ENCODE results near the gene ZNF280D. TPM values are rescaled to one million over a fixed set of nuclear protein-coding genes. Genes with fewer than 3 reads are reported as not detected.

ZNF280D gene
- total and polyA plus RNA-seq, 2 of the 8 experiments (the other 6 are each of a cell fraction or from before 2014, with no cell fraction given), result 7.4 to 27.5 TPM

DNA sequence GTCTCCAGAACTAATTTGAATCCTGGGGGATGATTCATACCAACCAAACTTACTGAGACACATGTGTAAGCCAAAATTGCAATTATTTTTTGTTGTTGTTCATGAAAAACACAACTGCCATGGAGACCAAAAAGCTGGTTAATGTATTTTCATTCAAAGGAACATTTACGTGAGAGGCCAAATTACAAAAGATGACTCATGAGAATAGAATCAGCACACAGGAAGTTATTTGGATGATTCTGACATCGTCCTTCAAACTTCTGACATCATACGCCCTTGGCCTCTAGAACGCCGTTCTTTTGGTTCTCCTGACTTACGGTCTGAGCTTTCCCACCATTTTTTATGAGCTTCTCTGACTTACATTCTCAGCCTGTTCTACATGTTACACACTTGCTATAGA is 3.0 kb upstream of the ZNF280D start:
- H3K4ac ChIP-seq (replicated peaks; ENCODE audit: insufficient read length, low read depth, low read length), result no peak overlapping the region
- no peak overlapping the region for H2AFZ ChIP-seq (ENCODE audit: low read length)
- H3K56ac ChIP-seq (replicated peaks; ENCODE audit: insufficient read length, low read depth, low read length), result no peak overlapping the region
- FAIRE-seq, result no peak
- H3K79me2 ChIP-seq (ENCODE audit: control insufficient read depth in 1 of 2, insufficient read depth in 2 of 2, low read length in 2 of 2), result peaks cover 0 to 9% of the 10 kb centered on the region in 2 experiments; a peak in 3 of 4 replicates
- H3K27ac ChIP-seq (ENCODE audit: low read depth, low read length), result no peak overlapping the region
- POLR2A ChIA-PET (ENCODE audit: partially characterized antibody), result no interaction called here
- no peak overlapping the region for H3K4me3 ChIP-seq (ENCODE audit: extremely low read depth in 1 of 4, insufficient read depth in 2 of 4, low read depth in 3 of 4, low read length in 4 of 4)
- no peak overlapping the region for H3K9ac ChIP-seq (replicated peaks in 1 of 4; ENCODE audit: extremely low read depth in 1 of 4, low read depth in 3 of 4, low read length in 3 of 4)
- H4K5ac ChIP-seq (ENCODE audit: insufficient read length, low read depth, low read length), result no peak overlapping the region
- H3K14ac ChIP-seq (ENCODE audit: insufficient read length), result no peak overlapping the region
- peaks cover 0 to 2% (median 0%) of the 10 kb centered on the region in 4 experiments; a peak in 1 of 8 replicates for H3K36me3 ChIP-seq (ENCODE audit: control insufficient read depth in 2 of 4, insufficient read depth in 4 of 4, low read length in 3 of 4)
- no peak overlapping the region for H2BK120ac ChIP-seq (replicated peaks; ENCODE audit: low read depth, low read length)
- no peak overlapping the region for H3K18ac ChIP-seq (ENCODE audit: extremely low read depth, low read length)
- H3K27me3 ChIP-seq (replicated peaks in 1 of 4; ENCODE audit: control insufficient read depth in 3 of 4, extremely low read depth in 1 of 4, insufficient read depth in 3 of 4, low read length in 3 of 4), result peaks cover 0 to 4% (median 4%) of the 10 kb centered on the region in 4 experiments; a peak in 3 of 7 replicates
- H3K4me1 ChIP-seq (replicated peaks in 1 of 4; ENCODE audit: control insufficient read depth in 3 of 4, insufficient read depth in 4 of 4, low read length in 3 of 4), result peaks cover 3 to 13% (median 9%) of the 10 kb centered on the region in 4 experiments; a peak in 6 of 7 replicates
- no peak overlapping the region for H4K91ac ChIP-seq (replicated peaks; ENCODE audit: insufficient read length, low read length)
- no peaks in the 10 kb centered on the region for H3K79me1 ChIP-seq (ENCODE audit: low read depth, low read length)
- DNase-seq (ENCODE audit: low read depth in 1 of 2, low spot score in 2 of 2), result no peak
- H2BK5ac ChIP-seq (ENCODE audit: low read depth, low read length), result no peak overlapping the region
- H3K23ac ChIP-seq (ENCODE audit: insufficient read length), result no peak overlapping the region
- H2BK12ac ChIP-seq (ENCODE audit: low read depth, low read length), result no peak overlapping the region
- CTCF ChIA-PET (ENCODE audit: partially characterized antibody), result interaction anchor here (0.5 to 0.9 kb wide), 3 partner anchors 44 to 872 kb away, joined by 3 to 4 read pairs (median 3); no protein-coding TSS in a partner anchor
- H3K23me2 ChIP-seq (ENCODE audit: low read depth, low read length), result no peaks in the 10 kb centered on the region
- H3K9me3 ChIP-seq (ENCODE audit: insufficient read depth in 2 of 2, low read depth in 1 of 2, low read length in 1 of 2), result peaks cover 12 to 13% of the 10 kb centered on the region in 2 experiments
- no peak overlapping the region for H4K8ac ChIP-seq (ENCODE audit: extremely low read depth, insufficient read depth, low read length)
- H4K20me1 ChIP-seq (replicated peaks in 1 of 2; ENCODE audit: control insufficient read depth in 1 of 2, insufficient read depth in 2 of 2, low read length in 2 of 2), result no peaks in the 10 kb centered on the region
- H2AK5ac ChIP-seq (ENCODE audit: low read depth, low read length), result no peak overlapping the region
- no peak overlapping the region for H3K4me2 ChIP-seq (ENCODE audit: insufficient read depth in 1 of 2, low read depth in 2 of 2, low read length in 2 of 2)
- H2BK20ac ChIP-seq (ENCODE audit: low read length), result no peak overlapping the region
- 87% methylated on average over 6 of the region's 6 CpGs; no CpG with 5 or more reads in 1 of the 2 experiments for WGBS, 2 experiments (ENCODE audit: extremely low coverage in 1 of 2, insufficient coverage in 1 of 2, insufficient read length in 1 of 2, insufficient replicate concordance in 2 of 2, low coverage in 1 of 2, low lambda C conversion rate in 2 of 2, missing lambda C conversion rate in 1 of 2)
- H2BK15ac ChIP-seq (ENCODE audit: low read length), result no peak overlapping the region
- TF ChIP-seq ASH2L (IDR thresholded peaks at IDR 0.05; ENCODE audit: low read length) (no peak), EZH2 (IDR thresholded peaks at IDR 0.05; ENCODE audit: low read depth, low read length, severe bottlenecking) (no peak), SRF (IDR thresholded peaks at IDR 0.05; ENCODE audit: low read depth, low read length) (no peak), SUZ12 (IDR thresholded peaks at IDR 0.05; ENCODE audit: low read length) (no peak), POU5F1 (IDR thresholded peaks at IDR 0.05; ENCODE audit: low read depth, low read length) (no peak), RXRA (IDR thresholded peaks at IDR 0.05; ENCODE audit: insufficient read depth, low read depth, low read length) (no peak), CHD2 (IDR thresholded peaks at IDR 0.05; ENCODE audit: low read length) (no peak), BACH1 (IDR thresholded peaks at IDR 0.05; ENCODE audit: low read length) (no peak), SAP30 (IDR thresholded peaks at IDR 0.05; ENCODE audit: insufficient read depth, insufficient replicate concordance, low read length) (no peak), SIRT6 (IDR thresholded peaks at IDR 0.05; ENCODE audit: low read length) (no peak)
- TF ChIP-seq, protein P1, sequence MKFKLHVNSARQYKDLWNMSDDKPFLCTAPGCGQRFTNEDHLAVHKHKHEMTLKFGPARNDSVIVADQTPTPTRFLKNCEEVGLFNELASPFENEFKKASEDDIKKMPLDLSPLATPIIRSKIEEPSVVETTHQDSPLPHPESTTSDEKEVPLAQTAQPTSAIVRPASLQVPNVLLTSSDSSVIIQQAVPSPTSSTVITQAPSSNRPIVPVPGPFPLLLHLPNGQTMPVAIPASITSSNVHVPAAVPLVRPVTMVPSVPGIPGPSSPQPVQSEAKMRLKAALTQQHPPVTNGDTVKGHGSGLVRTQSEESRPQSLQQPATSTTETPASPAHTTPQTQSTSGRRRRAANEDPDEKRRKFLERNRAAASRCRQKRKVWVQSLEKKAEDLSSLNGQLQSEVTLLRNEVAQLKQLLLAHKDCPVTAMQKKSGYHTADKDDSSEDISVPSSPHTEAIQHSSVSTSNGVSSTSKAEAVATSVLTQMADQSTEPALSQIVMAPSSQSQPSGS (IDR thresholded peaks at IDR 0.05; ENCODE audit: low read length), result no peak
- TF ChIP-seq, protein P2, sequence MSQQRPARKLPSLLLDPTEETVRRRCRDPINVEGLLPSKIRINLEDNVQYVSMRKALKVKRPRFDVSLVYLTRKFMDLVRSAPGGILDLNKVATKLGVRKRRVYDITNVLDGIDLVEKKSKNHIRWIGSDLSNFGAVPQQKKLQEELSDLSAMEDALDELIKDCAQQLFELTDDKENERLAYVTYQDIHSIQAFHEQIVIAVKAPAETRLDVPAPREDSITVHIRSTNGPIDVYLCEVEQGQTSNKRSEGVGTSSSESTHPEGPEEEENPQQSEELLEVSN (IDR thresholded peaks at IDR 0.05), result no peak; the same call in 1 of the 2 replicates

Measured in H1 (cell line).